ENCODE results near the gene CLIC1.

Gene CLIC1

DNA sequence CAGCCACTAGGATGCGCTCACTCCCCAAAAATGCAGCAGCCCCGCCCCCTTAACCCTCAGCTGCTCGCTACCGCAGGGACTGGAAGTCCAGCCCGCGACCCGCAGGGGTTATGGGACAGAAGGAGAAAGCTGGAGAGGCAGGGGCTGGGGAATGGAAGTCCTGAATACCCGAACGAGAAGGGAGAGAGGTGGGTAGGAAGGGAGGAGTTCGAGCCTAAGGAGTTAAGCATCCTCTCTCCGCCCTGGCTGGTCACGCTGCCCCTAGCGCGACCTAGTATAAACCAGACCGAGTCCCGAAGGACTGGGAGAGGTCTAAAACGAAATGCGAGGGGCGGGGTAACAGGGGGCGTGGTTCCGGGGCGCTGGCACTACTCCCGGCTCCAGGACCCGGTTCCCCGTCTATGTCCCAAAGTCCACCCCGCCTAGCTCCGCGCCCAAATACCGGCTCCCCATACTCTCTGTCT lies 6.8 kb downstream of the CLIC1 start:
- Histone ChIP-seq H3K4me1 (ENCODE audit: control insufficient read depth, insufficient read depth, low read length) (peaks cover 3% of the 10 kb centered on the region), H3K9me3 (ENCODE audit: control insufficient read depth, insufficient read depth, low read depth, low read length) (no peaks in the 10 kb centered on the region), H3K36me3 (ENCODE audit: control insufficient read depth in 2 of 2, insufficient read depth in 1 of 2, low read length in 2 of 2) (peaks cover 12 to 63% of the 10 kb centered on the region in 2 experiments; a peak in 2 of 3 replicates), H3K4me3 (ENCODE audit: low read depth, low read length) (peak overlapping the region; percentile 74), H3K27ac (ENCODE audit: extremely low read depth, low read depth, low read length) (peak overlapping the region; percentile 67; the same call in 1 of the 2 replicates)
- POLR2A ChIA-PET = interaction anchor here (0.6 to 4.7 kb wide), 32 partner anchors 9 to 1242 kb away, joined by 3 to 54 read pairs (median 5); partner anchors contain the start of genes ABHD16A, APOM, BAG6 and CSNK2B
- CTCF ChIA-PET = interaction anchor here (0.6 to 3.6 kb wide), 20 partner anchors 10 to 230 kb away, joined by 3 to 28 read pairs (median 5); partner anchors contain the start of genes LY6G5C, MSH5 and NEU1
- TF ChIP-seq, protein P1, sequence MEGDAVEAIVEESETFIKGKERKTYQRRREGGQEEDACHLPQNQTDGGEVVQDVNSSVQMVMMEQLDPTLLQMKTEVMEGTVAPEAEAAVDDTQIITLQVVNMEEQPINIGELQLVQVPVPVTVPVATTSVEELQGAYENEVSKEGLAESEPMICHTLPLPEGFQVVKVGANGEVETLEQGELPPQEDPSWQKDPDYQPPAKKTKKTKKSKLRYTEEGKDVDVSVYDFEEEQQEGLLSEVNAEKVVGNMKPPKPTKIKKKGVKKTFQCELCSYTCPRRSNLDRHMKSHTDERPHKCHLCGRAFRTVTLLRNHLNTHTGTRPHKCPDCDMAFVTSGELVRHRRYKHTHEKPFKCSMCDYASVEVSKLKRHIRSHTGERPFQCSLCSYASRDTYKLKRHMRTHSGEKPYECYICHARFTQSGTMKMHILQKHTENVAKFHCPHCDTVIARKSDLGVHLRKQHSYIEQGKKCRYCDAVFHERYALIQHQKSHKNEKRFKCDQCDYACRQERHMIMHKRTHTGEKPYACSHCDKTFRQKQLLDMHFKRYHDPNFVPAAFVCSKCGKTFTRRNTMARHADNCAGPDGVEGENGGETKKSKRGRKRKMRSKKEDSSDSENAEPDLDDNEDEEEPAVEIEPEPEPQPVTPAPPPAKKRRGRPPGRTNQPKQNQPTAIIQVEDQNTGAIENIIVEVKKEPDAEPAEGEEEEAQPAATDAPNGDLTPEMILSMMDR (tag by site-specific recombination; IDR thresholded peaks at IDR 0.05) = peak; percentile 94
- TF ChIP-seq ZBTB20 (tag by site-specific recombination; IDR thresholded peaks at IDR 0.05) = peak; percentile 90; the same call in 1 of the 2 replicates
- TF ChIP-seq, protein P2, sequence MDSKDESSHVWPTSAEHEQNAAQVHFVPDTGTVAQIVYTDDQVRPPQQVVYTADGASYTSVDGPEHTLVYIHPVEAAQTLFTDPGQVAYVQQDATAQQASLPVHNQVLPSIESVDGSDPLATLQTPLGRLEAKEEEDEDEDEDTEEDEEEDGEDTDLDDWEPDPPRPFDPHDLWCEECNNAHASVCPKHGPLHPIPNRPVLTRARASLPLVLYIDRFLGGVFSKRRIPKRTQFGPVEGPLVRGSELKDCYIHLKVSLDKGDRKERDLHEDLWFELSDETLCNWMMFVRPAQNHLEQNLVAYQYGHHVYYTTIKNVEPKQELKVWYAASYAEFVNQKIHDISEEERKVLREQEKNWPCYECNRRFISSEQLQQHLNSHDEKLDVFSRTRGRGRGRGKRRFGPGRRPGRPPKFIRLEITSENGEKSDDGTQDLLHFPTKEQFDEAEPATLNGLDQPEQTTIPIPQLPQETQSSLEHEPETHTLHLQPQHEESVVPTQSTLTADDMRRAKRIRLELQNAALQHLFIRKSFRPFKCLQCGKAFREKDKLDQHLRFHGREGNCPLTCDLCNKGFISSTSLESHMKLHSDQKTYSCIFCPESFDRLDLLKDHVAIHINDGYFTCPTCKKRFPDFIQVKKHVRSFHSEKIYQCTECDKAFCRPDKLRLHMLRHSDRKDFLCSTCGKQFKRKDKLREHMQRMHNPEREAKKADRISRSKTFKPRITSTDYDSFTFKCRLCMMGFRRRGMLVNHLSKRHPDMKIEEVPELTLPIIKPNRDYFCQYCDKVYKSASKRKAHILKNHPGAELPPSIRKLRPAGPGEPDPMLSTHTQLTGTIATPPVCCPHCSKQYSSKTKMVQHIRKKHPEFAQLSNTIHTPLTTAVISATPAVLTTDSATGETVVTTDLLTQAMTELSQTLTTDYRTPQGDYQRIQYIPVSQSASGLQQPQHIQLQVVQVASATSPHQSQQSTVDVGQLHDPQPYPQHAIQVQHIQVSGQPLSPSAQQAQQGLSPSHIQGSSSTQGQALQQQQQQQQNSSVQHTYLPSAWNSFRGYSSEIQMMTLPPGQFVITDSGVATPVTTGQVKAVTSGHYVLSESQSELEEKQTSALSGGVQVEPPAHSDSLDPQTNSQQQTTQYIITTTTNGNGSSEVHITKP (tag by site-specific recombination; IDR thresholded peaks at IDR 0.05) = no peak
- TF ChIP-seq HOXC10 (CRISPR knock-in tag; IDR thresholded peaks at IDR 0.05) = 0 out of 2 replicates have a peak, but pooled peaks have one; percentile 87
- no peak for TF ChIP-seq ZNF792 (tag by site-specific recombination; IDR thresholded peaks at IDR 0.05)
- no peak for TF ChIP-seq ZNF266 (tag by site-specific recombination; IDR thresholded peaks at IDR 0.05; ENCODE audit: low read depth)
- TF ChIP-seq ZNF600 (tag by site-specific recombination; IDR thresholded peaks at IDR 0.05) = peak; percentile 89
- peak; percentile 38 for TF ChIP-seq ZNF2 (tag by site-specific recombination; IDR thresholded peaks at IDR 0.05)
- peak; percentile 92 for TF ChIP-seq ZBTB17 (tag by site-specific recombination; IDR thresholded peaks at IDR 0.05)
- no peak for TF ChIP-seq ZNF596 (tag by site-specific recombination; IDR thresholded peaks at IDR 0.05)
- TF ChIP-seq, protein P3, sequence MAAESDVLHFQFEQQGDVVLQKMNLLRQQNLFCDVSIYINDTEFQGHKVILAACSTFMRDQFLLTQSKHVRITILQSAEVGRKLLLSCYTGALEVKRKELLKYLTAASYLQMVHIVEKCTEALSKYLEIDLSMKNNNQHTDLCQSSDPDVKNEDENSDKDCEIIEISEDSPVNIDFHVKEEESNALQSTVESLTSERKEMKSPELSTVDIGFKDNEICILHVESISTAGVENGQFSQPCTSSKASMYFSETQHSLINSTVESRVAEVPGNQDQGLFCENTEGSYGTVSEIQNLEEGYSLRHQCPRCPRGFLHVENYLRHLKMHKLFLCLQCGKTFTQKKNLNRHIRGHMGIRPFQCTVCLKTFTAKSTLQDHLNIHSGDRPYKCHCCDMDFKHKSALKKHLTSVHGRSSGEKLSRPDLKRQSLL (tag by site-specific recombination; IDR thresholded peaks at IDR 0.05) = peak; percentile 70; the same call in 1 of the 2 replicates
- peak; percentile 94 for TF ChIP-seq ZBTB48 (tag by site-specific recombination; IDR thresholded peaks at IDR 0.05)
- TF ChIP-seq BCL11A (tag by site-specific recombination; IDR thresholded peaks at IDR 0.05; ENCODE audit: low read depth) = peak; percentile 79
- TF ChIP-seq ZNF510 (tag by site-specific recombination; IDR thresholded peaks at IDR 0.05; ENCODE audit: insufficient replicate concordance) = no peak
- TF ChIP-seq SP7 (tag by site-specific recombination; IDR thresholded peaks at IDR 0.05) = peak; percentile 51
- no peak; the same call in 1 of the 2 replicates for TF ChIP-seq BCL11B (tag by site-specific recombination; IDR thresholded peaks at IDR 0.05; ENCODE audit: low read depth)
- peak; percentile 29; the same call in 1 of the 2 replicates for TF ChIP-seq ZNF423 (tag by site-specific recombination; IDR thresholded peaks at IDR 0.05)
- peak; percentile 60; the same call in 1 of the 2 replicates for TF ChIP-seq IKZF3 (tag by site-specific recombination; IDR thresholded peaks at IDR 0.05)
- peak; percentile 89 for TF ChIP-seq KLF16 (tag by site-specific recombination; IDR thresholded peaks at IDR 0.05)
- 0 out of 2 replicates have a peak, but pooled peaks have one; percentile 19 for TF ChIP-seq ZSCAN30 (tag by site-specific recombination; IDR thresholded peaks at IDR 0.05)
- TF ChIP-seq ZNF629 (tag by site-specific recombination; IDR thresholded peaks at IDR 0.05) = peak; percentile 41; the same call in 1 of the 2 replicates
- TF ChIP-seq SP3 (tag by site-specific recombination; IDR thresholded peaks at IDR 0.05) = peak; percentile 59
- peak; percentile 10; the same call in 1 of the 2 replicates for TF ChIP-seq KLF8 (tag by site-specific recombination; IDR thresholded peaks at IDR 0.05)
- peak; percentile 79 for TF ChIP-seq WT1 (tag by site-specific recombination; IDR thresholded peaks at IDR 0.05)
- no peak for TF ChIP-seq YY2 (tag by site-specific recombination; IDR thresholded peaks at IDR 0.05)
- TF ChIP-seq SCRT2 (tag by site-specific recombination; IDR thresholded peaks at IDR 0.05) = peak; percentile 79
- peak; percentile 48 for TF ChIP-seq ZNF654 (tag by site-specific recombination; IDR thresholded peaks at IDR 0.05; ENCODE audit: low read depth)
- TF ChIP-seq OSR2 (tag by site-specific recombination; IDR thresholded peaks at IDR 0.05) = peak; percentile 62
- TF ChIP-seq KLF1 (tag by site-specific recombination; IDR thresholded peaks at IDR 0.05) = peak; percentile 70; the same call in 1 of the 2 replicates
- no peak for TF ChIP-seq GFI1B (tag by site-specific recombination; IDR thresholded peaks at IDR 0.05)
- TF ChIP-seq ZNF324 (tag by site-specific recombination; IDR thresholded peaks at IDR 0.05) = peak; percentile 55; the same call in 1 of the 2 replicates
- TF ChIP-seq ZNF76 (tag by site-specific recombination; IDR thresholded peaks at IDR 0.05; ENCODE audit: borderline replicate concordance, low read depth) = peak; percentile 74

All from HEK293 (cell line).